ENCODE results near the gene ZMIZ1.

DNA sequence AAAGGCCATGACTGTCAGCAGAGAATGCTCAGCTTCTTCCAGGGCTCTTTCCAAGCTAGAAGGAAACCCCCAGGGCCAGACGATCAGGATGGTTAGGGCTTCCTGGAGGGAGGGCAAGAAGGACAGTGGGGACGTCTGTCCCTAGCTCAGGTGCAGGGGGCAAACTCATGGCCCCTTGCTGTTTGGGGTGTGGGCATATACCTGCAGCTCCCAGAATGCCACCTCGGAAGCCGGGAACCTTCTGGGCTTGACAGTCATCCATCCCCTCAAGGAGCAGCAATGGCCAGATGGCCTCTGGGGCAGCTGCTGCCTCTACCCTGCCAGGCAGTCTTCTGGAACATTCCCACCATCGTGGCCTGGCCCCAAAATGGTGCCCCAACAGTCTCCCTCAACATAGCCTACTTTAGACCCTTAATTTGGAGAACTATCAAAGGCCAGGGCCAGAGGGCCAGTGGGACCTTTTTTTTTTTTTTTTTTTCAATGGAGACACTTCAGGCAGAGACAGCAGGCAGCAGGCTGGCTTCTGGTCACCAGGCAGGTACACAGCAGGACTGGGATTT lies 40.2 kb upstream of the ZMIZ1 start:
- TF ChIP-seq, protein P1, sequence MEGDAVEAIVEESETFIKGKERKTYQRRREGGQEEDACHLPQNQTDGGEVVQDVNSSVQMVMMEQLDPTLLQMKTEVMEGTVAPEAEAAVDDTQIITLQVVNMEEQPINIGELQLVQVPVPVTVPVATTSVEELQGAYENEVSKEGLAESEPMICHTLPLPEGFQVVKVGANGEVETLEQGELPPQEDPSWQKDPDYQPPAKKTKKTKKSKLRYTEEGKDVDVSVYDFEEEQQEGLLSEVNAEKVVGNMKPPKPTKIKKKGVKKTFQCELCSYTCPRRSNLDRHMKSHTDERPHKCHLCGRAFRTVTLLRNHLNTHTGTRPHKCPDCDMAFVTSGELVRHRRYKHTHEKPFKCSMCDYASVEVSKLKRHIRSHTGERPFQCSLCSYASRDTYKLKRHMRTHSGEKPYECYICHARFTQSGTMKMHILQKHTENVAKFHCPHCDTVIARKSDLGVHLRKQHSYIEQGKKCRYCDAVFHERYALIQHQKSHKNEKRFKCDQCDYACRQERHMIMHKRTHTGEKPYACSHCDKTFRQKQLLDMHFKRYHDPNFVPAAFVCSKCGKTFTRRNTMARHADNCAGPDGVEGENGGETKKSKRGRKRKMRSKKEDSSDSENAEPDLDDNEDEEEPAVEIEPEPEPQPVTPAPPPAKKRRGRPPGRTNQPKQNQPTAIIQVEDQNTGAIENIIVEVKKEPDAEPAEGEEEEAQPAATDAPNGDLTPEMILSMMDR (conservative IDR thresholded peaks at IDR 0.05) = no peak
- TF ChIP-seq ZFX (IDR thresholded peaks at IDR 0.05) = no peak
